Measurements from ENCODE around the gene NFIX. TPM values are rescaled to one million over a fixed set of nuclear protein-coding genes. Genes with fewer than 3 reads are reported as not detected.

NFIX gene
- total and polyA plus RNA-seq, 9 of the 15 experiments (the other 6 are each of a cell fraction or from before 2014, with no cell fraction given) = 0.28 to 26.8 (median 5.4) TPM

GRCh38 chr19:13109361-13110098 lies 114.3 kb downstream of the NFIX start:
- no peak overlapping the region for H3K27ac ChIP-seq (ENCODE audit: extremely low read depth, low read depth, low read length)
- POLR2A ChIA-PET = interaction anchor here (1.5 kb wide), 1 partner anchor 8 kb away, joined by 7 read pairs; the partner anchor contains the start of gene NACC1
- BruUV-seq (replicated peaks) = no TSS peak
- ATAC-seq (no peak), DNase-seq (ENCODE audit: extremely low read depth in 1 of 4, low spot score in 3 of 4) (no peak), FAIRE-seq (no peak)
- H3K27me3 ChIP-seq (ENCODE audit: control insufficient read depth in 2 of 2, insufficient read depth in 2 of 2, low read length in 2 of 2) = no peaks in the 10 kb centered on the region
- no peaks in the 10 kb centered on the region; the same call in 1 of the 3 replicates for H3K79me2 ChIP-seq (ENCODE audit: control insufficient read depth, insufficient read depth, low read length)
- H3K4me2 ChIP-seq (ENCODE audit: insufficient read depth, low read length) = no peak overlapping the region
- no peak overlapping the region for H3K4me3 ChIP-seq
- H3K9me3 ChIP-seq (replicated peaks; ENCODE audit: control insufficient read depth, insufficient read depth, low read depth, low read length) = no peaks in the 10 kb centered on the region
- in situ Hi-C loops (cut with MboI) (no loop called here), intact Hi-C loops (cut with micrococcal nuclease) (loop anchor here (10.0 kb wide), 1 partner anchor 125 kb away; no protein-coding TSS in a partner anchor)
- H3K9ac ChIP-seq (ENCODE audit: insufficient read depth in 1 of 2, low read depth in 2 of 2, low read length in 2 of 2) = peak overlapping the region in 1 of 2 experiments; percentile 83; a peak in 2 of 4 replicates
- H3K36me3 ChIP-seq (ENCODE audit: control insufficient read depth, insufficient read depth, low read length) = peaks cover 67% of the 10 kb centered on the region; the same call in 2 of the 3 replicates
- H2AFZ ChIP-seq (ENCODE audit: low read depth, low read length) = no peak overlapping the region
- WGBS (ENCODE audit: insufficient coverage, low coverage, missing lambda C conversion rate) = 96% methylated on average over 24 of the region's 30 CpGs
- TF ChIP-seq PHF20 (IDR thresholded peaks at IDR 0.05; ENCODE audit: partially characterized antibody) (no peak), XRCC3 (IDR thresholded peaks at IDR 0.05) (no peak), RBFOX2 (IDR thresholded peaks at IDR 0.05; ENCODE audit: low read depth, low read length) (0 out of 2 replicates have a peak, but pooled peaks have one; percentile 22), POLR2G (IDR thresholded peaks at IDR 0.05; ENCODE audit: low read depth, low read length) (0 out of 2 replicates have a peak, but pooled peaks have one; percentile 16), RCOR1 (IDR thresholded peaks at IDR 0.05; ENCODE audit: borderline replicate concordance in 1 of 2, low read depth in 2 of 2, low read length in 2 of 2) (no peak)
- TF ChIP-seq, protein P1, sequence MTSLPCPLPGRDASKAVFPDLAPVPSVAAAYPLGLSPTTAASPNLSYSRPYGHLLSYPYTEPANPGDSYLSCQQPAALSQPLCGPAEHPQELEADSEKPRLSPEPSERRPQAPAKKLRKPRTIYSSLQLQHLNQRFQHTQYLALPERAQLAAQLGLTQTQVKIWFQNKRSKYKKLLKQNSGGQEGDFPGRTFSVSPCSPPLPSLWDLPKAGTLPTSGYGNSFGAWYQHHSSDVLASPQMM (CRISPR knock-in tag; IDR thresholded peaks at IDR 0.05) = no peak
- TF ChIP-seq, protein P2, sequence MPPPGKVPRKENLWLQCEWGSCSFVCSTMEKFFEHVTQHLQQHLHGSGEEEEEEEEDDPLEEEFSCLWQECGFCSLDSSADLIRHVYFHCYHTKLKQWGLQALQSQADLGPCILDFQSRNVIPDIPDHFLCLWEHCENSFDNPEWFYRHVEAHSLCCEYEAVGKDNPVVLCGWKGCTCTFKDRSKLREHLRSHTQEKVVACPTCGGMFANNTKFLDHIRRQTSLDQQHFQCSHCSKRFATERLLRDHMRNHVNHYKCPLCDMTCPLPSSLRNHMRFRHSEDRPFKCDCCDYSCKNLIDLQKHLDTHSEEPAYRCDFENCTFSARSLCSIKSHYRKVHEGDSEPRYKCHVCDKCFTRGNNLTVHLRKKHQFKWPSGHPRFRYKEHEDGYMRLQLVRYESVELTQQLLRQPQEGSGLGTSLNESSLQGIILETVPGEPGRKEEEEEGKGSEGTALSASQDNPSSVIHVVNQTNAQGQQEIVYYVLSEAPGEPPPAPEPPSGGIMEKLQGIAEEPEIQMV (tag; conservative IDR thresholded peaks at IDR 0.05; ENCODE audit: low read depth) = no peak
- TF ChIP-seq, protein P3, sequence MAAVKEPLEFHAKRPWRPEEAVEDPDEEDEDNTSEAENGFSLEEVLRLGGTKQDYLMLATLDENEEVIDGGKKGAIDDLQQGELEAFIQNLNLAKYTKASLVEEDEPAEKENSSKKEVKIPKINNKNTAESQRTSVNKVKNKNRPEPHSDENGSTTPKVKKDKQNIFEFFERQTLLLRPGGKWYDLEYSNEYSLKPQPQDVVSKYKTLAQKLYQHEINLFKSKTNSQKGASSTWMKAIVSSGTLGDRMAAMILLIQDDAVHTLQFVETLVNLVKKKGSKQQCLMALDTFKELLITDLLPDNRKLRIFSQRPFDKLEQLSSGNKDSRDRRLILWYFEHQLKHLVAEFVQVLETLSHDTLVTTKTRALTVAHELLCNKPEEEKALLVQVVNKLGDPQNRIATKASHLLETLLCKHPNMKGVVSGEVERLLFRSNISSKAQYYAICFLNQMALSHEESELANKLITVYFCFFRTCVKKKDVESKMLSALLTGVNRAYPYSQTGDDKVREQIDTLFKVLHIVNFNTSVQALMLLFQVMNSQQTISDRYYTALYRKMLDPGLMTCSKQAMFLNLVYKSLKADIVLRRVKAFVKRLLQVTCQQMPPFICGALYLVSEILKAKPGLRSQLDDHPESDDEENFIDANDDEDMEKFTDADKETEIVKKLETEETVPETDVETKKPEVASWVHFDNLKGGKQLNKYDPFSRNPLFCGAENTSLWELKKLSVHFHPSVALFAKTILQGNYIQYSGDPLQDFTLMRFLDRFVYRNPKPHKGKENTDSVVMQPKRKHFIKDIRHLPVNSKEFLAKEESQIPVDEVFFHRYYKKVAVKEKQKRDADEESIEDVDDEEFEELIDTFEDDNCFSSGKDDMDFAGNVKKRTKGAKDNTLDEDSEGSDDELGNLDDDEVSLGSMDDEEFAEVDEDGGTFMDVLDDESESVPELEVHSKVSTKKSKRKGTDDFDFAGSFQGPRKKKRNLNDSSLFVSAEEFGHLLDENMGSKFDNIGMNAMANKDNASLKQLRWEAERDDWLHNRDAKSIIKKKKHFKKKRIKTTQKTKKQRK (IDR thresholded peaks at IDR 0.05; ENCODE audit: borderline replicate concordance, low read depth, low read length) = no peak
- no peaks in the 10 kb centered on the region for H4K20me1 ChIP-seq (replicated peaks; ENCODE audit: control insufficient read depth, insufficient read depth, low read length)
- peaks cover 2 to 27% of the 10 kb centered on the region in 2 experiments; a peak in 3 of 5 replicates for H3K4me1 ChIP-seq (replicated peaks in 1 of 2; ENCODE audit: control insufficient read depth in 2 of 2, insufficient read depth in 2 of 2, low read length in 2 of 2)
- CTCF ChIA-PET (ENCODE audit: low intra/inter-chr PET ratio) = no interaction called here
- H3K9me1 ChIP-seq (ENCODE audit: control insufficient read depth, insufficient read depth, low read length) = no peaks in the 10 kb centered on the region
